Activated CD4-positive, alpha-beta T cell treated with anti-CD3 and anti-CD28 coated beads for 48 hours (primary cell): Measurements from ENCODE around the gene NLRP6.
A peak's percentile ranks its signal among the peaks of the same experiment; 100 is the strongest.

Source experiments
- DNase-seq: peaks from one replicate; pipeline ENCODE4 v3.0.0-alpha.2; 2020

The NLRP6 gene

GRCh38 chr11:256952-257737 lies 21.1 kb upstream of the NLRP6 start:
- no peak for DNase-seq

GRCh38 chr11:257766-258493 lies 20.3 kb upstream of the NLRP6 start:
- DNase-seq = no peak

- DNase-seq = no peak
Observed at GRCh38 chr11:259413-259812, 18.8 kb upstream of the NLRP6 start.

GRCh38 chr11:261624-262023 lies 16.6 kb upstream of the NLRP6 start:
- DNase-seq = no peak

- DNase-seq = peak; percentile 43
Observed at GRCh38 chr11:266676-267439, 11.3 kb upstream of the NLRP6 start.

- DNase-seq = peak; percentile 74
Observed at GRCh38 chr11:267491-267994, 10.7 kb upstream of the NLRP6 start.

- peak; percentile 51 for DNase-seq
Observed at GRCh38 chr11:268716-269145, 9.5 kb upstream of the NLRP6 start.

GRCh38 chr11:269146-269890 lies 8.9 kb upstream of the NLRP6 start:
- peak; percentile 62 for DNase-seq

GRCh38 chr11:270451-271318 lies 7.5 kb upstream of the NLRP6 start:
- DNase-seq = no peak

GRCh38 chr11:271319-271715 lies 6.9 kb upstream of the NLRP6 start:
- no peak for DNase-seq

- DNase-seq = no peak
Observed at GRCh38 chr11:272195-272930, 5.8 kb upstream of the NLRP6 start.

GRCh38 chr11:272931-273198 lies 5.3 kb upstream of the NLRP6 start:
- no peak for DNase-seq

GRCh38 chr11:276219-276618 lies 2.0 kb upstream of the NLRP6 start:
- DNase-seq = no peak

GRCh38 chr11:279040-279965 lies 1.1 kb downstream of the NLRP6 start:
- no peak for DNase-seq

- peak; percentile 69 for DNase-seq
Observed at GRCh38 chr11:279966-280705, 1.9 kb downstream of the NLRP6 start.

GRCh38 chr11:280706-281485 lies 2.7 kb downstream of the NLRP6 start:
- DNase-seq = peak; percentile 57

GRCh38 chr11:281486-282161 lies 3.4 kb downstream of the NLRP6 start:
- DNase-seq = peak; percentile 49

- peak; percentile 2 for DNase-seq
Observed at GRCh38 chr11:282171-282570, 4.0 kb downstream of the NLRP6 start.
